Stromal cell of bone marrow (primary cell): ENCODE measurements around the gene CNTN1.

Experiments used
- DNase-seq: peaks from one replicate; pipeline ENCODE4 v3.0.0-alpha.2; 2012; ENCODE audit warnings: low read depth

The CNTN1 gene

DNA sequence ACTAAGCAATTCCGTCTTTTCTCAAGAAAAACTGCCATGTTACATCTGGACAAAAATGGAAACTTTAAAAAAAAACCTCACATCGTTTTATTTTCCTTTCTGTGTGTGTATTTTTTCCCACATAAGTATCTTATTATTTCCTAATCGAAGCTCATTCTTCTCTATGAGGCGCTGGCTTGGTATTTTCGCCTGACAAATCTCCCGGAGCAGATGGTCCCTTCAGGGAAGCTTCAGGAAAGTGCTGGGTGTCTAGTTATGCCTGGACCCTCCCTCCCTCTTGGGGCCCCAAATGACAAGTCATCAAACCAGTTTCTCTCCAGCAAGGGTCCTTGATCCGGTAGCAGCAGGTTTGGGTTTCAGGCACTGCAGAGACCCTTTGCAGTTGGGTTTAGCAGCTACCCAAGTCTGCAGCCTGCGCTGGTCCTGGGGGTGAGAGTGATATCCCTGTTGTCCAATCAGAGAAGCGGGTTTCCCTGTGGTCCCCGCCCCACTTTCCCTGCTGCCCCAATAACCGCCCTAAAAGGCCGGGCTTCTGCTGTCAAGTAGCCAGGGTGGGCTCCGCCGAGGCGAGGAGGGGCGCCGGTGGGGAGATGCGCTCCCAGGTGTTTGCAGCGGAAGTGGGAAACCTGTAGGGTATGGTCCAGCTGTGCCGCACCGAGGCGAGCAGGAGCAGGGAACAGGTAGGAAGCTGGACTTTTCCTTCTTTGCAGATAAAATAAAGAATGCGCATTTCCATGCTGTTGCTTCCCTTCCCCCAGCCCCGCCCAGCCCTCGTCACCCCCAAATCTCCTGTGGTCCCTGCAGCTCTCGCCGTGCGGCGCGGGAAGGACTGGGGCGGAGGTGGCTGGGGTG, at the start of gene CNTN1:
Gene CNTN1, plus strand, starts transcription at position 527 of the 852 bp plus-strand sequence.
- no peak for DNase-seq

- DNase-seq: no peak
Observed at GRCh38 chr12:40643506-40643905, 48.7 kb upstream of the CNTN1 start.

GRCh38 chr12:40643976-40644375, 48.3 kb upstream of the CNTN1 start:
- no peak for DNase-seq

DNA sequence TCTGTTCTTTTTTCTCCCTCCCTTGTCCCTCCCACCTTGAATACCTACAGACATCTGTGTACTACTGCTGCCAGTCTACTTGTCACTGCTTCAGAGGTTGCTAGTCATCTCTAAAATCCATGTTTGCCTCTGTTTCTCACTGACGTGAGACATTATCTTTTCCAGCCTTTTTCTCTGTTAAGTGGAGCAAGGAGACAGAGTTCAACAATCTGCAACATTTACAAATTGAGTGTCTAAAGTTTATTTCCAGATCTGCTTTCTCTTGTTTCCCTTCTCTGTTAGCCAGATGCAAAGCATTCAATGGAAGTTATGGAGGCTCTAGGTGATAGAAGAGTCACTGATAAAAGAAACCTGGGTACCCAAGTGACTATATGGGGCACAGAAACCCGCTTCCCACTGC, 47.5 kb upstream of the CNTN1 start:
- DNase-seq: no peak

- DNase-seq: no peak
Observed at GRCh38 chr12:40645361-40645760, 46.9 kb upstream of the CNTN1 start.

- no peak for DNase-seq
Observed at GRCh38 chr12:40646456-40646855, 45.8 kb upstream of the CNTN1 start.

DNA sequence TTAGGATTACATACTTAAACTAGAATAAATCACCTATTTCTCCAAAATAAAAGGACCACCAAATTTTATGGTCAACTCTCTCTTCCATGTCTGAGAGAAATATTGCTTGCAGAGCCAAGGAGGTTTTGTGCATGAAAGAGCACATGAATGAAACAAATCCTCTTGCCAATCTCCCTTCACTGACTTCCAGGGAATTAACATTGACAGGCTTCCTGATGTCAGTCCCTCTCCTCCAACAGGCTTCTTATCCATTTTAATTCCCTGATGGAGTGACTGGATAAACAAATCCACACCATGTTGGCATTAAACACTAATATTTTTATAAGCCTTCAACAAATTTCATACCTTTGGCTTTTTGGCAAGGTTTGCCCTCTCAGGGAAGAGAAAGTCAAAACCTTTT, 45.3 kb upstream of the CNTN1 start:
- no peak for DNase-seq

- DNase-seq: no peak
Observed at GRCh38 chr12:40647651-40648050, 44.6 kb upstream of the CNTN1 start.

- DNase-seq: no peak
Observed at GRCh38 chr12:40648519-40648918, 43.7 kb upstream of the CNTN1 start.

DNA sequence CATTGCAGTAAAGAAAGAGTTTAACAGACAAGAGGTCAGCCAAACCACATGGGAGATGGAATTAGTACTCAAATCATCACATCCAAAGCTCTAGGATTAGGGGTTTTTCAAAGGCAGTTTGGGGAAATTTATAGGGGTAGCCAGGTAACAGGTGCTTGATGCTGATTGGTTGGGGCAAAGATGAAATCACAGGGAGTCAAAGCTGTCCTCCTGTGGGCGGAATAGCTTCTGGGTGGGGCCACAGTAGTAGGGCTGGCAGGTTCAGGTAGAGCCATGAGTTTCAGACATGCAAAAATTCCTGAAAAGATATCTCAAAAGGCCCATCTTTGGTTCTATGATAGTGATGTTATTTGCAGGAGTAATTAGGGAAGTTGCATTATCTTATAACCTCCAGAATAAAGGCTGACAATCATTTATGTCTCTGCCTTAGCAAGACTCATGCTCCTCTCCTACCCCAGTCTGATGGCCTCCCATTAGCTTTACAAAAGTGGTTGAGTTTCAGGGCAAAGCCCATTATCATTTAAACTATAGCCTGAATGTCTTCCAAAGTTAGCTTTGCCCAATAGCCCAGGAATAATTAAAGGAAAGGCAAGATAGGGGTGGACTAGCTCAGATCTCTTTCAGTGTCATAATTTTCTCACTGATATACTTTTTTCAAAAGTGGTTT, 42.1 kb upstream of the CNTN1 start:
- DNase-seq: no peak

GRCh38 chr12:40655451-40655850, 36.8 kb upstream of the CNTN1 start:
- DNase-seq: no peak

GRCh38 chr12:40662366-40662765, 29.9 kb upstream of the CNTN1 start:
- DNase-seq: no peak

DNA sequence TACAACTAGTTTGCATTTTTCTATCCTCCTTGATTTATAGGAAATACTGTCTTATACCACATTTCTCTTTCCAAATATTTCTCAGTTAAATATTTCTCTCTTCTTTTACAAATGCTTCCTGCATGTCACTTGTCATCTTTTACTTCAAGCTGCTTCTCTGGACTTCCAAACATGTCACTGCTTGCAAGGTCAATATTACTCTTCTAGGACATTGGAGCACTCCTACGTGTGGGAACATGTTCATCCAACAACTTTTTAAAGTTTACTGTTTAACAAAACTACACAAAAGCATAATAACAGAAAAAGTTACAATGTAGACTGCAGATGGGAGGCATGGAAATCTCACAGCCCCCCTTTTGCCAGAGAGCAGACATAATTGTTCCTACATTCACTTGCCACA, 28.5 kb upstream of the CNTN1 start:
- no peak for DNase-seq

GRCh38 chr12:40668099-40668529, 24.1 kb upstream of the CNTN1 start:
- no peak for DNase-seq

DNA sequence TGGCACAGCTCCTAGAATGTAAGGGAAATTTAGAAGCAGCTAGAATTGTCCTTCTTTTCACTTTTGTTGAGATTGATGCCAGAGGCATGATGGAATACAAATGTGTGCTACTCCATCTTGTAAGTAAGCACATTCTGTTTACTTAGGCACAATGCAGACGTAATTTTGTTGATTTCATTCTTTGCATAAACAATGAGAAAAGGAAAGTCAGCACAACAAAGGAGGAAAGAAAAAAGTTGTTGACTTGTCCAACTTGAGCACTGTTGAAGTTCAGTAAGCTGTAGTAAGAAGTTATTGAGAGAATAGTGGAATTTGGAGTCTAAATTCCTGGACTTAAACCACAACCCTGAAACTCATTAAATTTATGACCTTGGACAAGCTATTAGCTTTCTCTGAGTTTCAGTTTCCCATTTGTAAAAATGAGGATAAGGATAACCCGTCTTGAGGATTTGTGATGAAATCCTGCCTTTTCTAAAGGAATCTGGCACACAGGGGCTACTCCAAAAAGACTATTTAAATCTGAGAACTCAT, 19.4 kb upstream of the CNTN1 start:
- no peak for DNase-seq

GRCh38 chr12:40681148-40681547, 11.1 kb upstream of the CNTN1 start:
- no peak for DNase-seq

- DNase-seq: no peak
Observed at GRCh38 chr12:40684986-40685385, 7.3 kb upstream of the CNTN1 start.

DNA sequence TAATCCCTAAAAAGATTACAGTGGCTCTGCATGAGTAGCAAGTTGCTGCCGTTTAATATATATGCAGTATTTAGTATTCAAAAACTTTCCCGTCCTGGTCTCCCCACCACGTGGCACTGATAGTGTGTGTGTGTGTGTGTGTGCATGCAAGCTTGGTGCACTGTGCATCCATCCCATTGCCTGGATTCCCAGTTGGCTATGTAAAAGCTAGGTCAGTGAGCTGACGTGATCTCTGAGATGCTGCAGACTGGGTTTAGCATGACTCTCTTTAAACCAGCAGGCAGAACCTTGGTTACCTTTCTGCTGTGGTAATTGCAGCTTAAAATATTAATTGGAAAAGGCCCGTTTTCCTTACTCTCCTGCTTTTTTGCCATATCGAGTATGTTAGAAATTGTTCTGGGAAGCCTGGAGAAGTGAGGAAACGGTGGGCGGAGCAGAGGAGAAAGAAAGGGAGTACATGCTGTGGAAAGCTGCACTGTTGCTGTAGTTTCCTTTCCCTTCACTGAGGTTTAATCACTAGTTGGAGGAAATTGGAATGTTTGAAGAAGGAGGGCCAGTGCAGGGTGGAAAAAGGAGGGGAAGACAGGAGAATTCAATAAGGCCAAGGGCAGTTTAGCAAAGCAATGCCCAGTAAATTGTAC, 4.0 kb upstream of the CNTN1 start:
- DNase-seq: no peak

GRCh38 chr12:40689576-40689975, 2.7 kb upstream of the CNTN1 start:
- DNase-seq: no peak

DNA sequence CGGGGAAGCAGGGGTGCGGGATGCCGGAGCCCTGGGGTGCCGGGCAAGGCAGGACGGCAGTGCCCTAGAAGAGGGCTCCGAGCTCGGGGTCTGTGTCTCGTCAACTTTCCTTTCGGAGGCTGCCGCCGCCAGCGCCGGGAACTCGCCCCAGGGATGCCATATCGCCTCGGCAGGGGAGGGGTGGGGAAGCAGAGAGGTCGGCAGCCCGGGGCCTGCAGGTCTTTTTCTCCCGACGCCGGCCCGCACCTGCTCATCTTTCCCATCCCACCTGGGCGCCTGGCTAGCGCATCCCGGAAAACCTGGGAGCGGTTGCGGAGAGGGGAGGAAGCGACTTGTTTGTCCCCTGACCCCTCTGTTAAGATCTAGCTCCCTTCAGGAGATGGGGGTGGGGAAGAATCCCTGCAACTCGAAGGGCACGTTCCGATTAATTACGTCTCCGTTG, 547 bp downstream of the CNTN1 start:
- DNase-seq: no peak

DNA sequence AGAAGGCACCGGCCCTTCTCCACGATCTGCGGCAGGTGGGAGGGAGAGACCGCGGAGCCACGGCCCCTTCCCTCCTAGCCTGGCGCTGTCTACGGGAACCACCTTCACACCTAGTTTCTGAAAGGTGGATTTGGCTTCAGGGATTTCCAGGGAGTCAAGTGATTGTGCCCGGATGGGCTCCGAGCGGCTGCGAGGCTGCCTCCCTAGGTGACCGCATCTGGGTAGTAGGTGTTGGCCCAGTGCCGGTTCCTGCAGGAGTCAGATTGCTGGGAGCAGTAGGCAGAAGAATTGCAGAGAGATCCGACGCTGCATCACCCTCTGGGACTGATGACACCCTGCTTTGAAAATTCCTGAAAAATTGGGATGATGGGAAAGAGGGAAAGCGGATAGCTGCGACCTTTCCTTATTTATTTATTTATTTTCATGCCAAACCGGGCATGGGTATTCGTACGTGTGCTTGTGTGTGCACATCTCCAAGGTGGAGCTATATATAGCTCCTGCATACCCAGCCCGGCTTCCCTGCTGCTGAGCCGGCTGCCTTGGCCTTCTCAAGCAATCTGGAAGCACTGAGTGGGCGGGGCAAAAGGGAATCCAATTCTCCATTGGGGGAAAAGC, 1.1 kb downstream of the CNTN1 start:
- DNase-seq: no peak

DNA sequence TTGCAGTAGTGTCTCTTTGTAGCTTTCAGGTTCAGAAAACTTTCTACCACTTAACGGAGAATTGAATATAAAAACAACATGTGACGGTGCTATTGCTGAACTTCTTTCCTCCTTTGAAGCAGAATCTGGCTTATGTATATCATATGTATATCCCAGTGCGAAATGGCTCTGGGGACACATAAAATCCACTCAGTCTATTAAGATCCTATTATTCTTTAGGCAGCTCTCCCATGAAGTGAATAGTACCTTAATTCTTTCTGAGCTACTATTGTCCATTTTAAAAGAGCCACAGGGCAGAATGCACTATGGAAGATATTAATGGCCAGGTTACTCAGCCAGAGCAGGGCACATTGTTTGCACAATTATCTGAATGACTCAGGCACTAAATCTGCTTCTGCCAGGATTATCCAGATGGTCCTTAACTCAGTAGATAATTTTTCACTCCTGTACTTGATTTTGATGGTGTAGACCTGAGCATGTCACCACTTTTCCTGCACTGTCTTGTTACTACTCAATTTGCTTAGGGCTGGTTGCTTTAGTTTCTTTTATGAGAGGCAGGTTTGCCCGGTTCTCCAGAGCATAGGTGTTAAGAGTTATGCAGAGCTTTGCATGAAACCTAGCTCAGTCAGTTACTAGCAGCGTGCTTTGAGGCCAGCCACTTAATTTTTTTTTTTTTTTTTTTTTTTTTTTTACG, 5.5 kb downstream of the CNTN1 start:
- DNase-seq: no peak
